Keratinocyte (primary cell): ENCODE measurements around the gene TSHZ1.

Source experiments
- EZH2 ChIP-seq: IDR thresholded peaks from one replicate; pipeline ENCODE4 v1.6.1; 2012; ENCODE audit warnings: inconsistent platforms, mild to moderate bottlenecking, low read length, moderate library complexity
- TF ChIP-seq, protein P1 (sequence below), 3 experiments: IDR thresholded peaks in 1 of 3; conservative IDR thresholded peaks in 1 of 3; optimal IDR thresholded peaks in 1 of 3; 2 replicates in 2 of 3; 3 replicates in 1 of 3; pipeline versions ENCODE3 to v1.5.1; 2011; ENCODE audit warnings: low read length in 3 of 3, mild to moderate bottlenecking in 3 of 3, moderate library complexity in 2 of 3, control low read depth in 1 of 3, inconsistent platforms in 1 of 3; ENCODE audit not compliant: insufficient read depth in 2 of 3; ENCODE audit errors: extremely low read depth in 1 of 3

DNA sequence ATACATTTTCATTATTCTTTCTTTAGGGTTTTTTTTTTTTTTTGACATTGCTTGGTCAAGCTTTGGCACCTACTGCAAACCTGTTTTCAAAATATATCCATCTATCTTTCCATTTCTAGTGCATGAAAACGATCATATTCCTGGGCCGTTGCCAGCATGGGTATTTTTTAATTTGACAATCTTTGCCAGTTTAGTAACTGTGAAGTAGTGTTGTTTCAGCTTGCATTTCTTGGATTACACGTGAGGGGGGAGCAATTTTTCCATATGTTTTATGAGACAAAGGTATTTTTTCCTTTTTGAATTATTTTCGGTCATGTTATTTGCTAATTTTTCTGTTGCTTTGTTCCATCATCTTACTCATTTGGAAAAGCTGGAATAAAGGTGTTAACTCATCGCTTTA, 40.9 kb downstream of the TSHZ1 start:
- TF ChIP-seq, protein P1, sequence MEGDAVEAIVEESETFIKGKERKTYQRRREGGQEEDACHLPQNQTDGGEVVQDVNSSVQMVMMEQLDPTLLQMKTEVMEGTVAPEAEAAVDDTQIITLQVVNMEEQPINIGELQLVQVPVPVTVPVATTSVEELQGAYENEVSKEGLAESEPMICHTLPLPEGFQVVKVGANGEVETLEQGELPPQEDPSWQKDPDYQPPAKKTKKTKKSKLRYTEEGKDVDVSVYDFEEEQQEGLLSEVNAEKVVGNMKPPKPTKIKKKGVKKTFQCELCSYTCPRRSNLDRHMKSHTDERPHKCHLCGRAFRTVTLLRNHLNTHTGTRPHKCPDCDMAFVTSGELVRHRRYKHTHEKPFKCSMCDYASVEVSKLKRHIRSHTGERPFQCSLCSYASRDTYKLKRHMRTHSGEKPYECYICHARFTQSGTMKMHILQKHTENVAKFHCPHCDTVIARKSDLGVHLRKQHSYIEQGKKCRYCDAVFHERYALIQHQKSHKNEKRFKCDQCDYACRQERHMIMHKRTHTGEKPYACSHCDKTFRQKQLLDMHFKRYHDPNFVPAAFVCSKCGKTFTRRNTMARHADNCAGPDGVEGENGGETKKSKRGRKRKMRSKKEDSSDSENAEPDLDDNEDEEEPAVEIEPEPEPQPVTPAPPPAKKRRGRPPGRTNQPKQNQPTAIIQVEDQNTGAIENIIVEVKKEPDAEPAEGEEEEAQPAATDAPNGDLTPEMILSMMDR (optimal IDR thresholded peaks at IDR 0.05 in 1 of 3, IDR thresholded peaks at IDR 0.05 in 1 of 3, conservative IDR thresholded peaks at IDR 0.05 in 1 of 3; ENCODE audit: extremely low read depth in 1 of 3, insufficient read depth in 2 of 3, low read length in 3 of 3), result no peak
- TF ChIP-seq EZH2, result no peak
